Caco-2 (cell line): ENCODE measurements around the gene DRD1. TPM values are rescaled to one million over a fixed set of nuclear protein-coding genes. Genes with fewer than 3 reads are reported as not detected.
A peak's percentile ranks its signal among the peaks of the same experiment; 100 is the strongest.

Experiments used
- BruUV-seq: library from RNA; stranded (reverse); fragments of 400-500 nt; replicated peaks from 2 replicates; lab custom pipeline; 2021; lab: Mats Ljungman, UMichigan
- CTCF ChIA-PET: fragments of 300-600 bp; sonication (Branson Sonifier 250); formaldehyde crosslinking; loops from one replicate; lab custom pipeline; 2022; ENCODE audit warnings: antibody characterized with exemption; lab: Charles Lee
- POLR2A ChIA-PET: fragments of 300-600 bp; sonication (Branson Sonifier 250); formaldehyde crosslinking; loops from one replicate; lab custom pipeline; 2022; ENCODE audit warnings: antibody characterized with exemption; lab: Charles Lee
- DNase-seq, 2 experiments: peaks; one replicate each; pipeline versions ENCODE4 v3.0.0 to v3.0.0-alpha.2; 2020 to 2022
- H3K27me3 ChIP-seq: replicated peaks from 2 replicates; pipeline ENCODE4 v1.6.0; 2011; ENCODE audit warnings: low read length; ENCODE audit not compliant: control insufficient read depth, insufficient read depth
- H3K36me3 ChIP-seq: 2 replicates; pipeline ENCODE4 v1.5.1; 2011; ENCODE audit warnings: low read length; ENCODE audit not compliant: control insufficient read depth, insufficient read depth
- H3K4me1 ChIP-seq: fragments of 250-450 bp; sonication (Bioruptor Pico); 2 replicates; pipeline ENCODE4 v1.5.1; 2020; ENCODE audit warnings: mild to moderate bottlenecking
- H3K4me3 ChIP-seq: 2 replicates; pipeline ENCODE4 v1.5.1; 2011; ENCODE audit warnings: low read depth, mild to moderate bottlenecking, control low read depth, low read length
- H3K9me3 ChIP-seq: fragments of 250-450 bp; sonication (Bioruptor Pico); 2 replicates; pipeline ENCODE4 v1.5.1; 2020; ENCODE audit warnings: mild to moderate bottlenecking, moderate library complexity
- H3K27ac Mint-ChIP-seq: one replicate; pipeline ENCODE4 v1.8.0; 2022; ENCODE audit warnings: mixed read lengths; ENCODE audit not compliant: unreplicated experiment
- H3K27me3 Mint-ChIP-seq: one replicate; pipeline ENCODE4 v1.8.0; 2022; ENCODE audit warnings: mixed read lengths; ENCODE audit not compliant: insufficient read depth, unreplicated experiment
- H3K36me3 Mint-ChIP-seq: one replicate; pipeline ENCODE4 v1.8.0; 2022; ENCODE audit warnings: mild to moderate bottlenecking, mixed read lengths; ENCODE audit not compliant: insufficient read depth, unreplicated experiment
- H3K4me1 Mint-ChIP-seq: one replicate; pipeline ENCODE4 v1.8.0; 2022; ENCODE audit warnings: low read depth, mixed read lengths; ENCODE audit not compliant: unreplicated experiment
- H3K4me3 Mint-ChIP-seq: one replicate; pipeline ENCODE4 v1.8.0; 2022; ENCODE audit warnings: mild to moderate bottlenecking, moderate library complexity, mixed read lengths; ENCODE audit not compliant: unreplicated experiment
- H3K9me3 Mint-ChIP-seq: one replicate; pipeline ENCODE4 v1.8.0; 2022; ENCODE audit warnings: mixed read lengths; ENCODE audit not compliant: unreplicated experiment
- CTCF ChIP-seq, 2 experiments: fragments of 200-600 bp in 1 of 2; IDR thresholded peaks; 1 replicate in 1 of 2; 2 replicates in 1 of 2; pipeline versions ENCODE4 v1.5.1 to v1.8.0; 2011 to 2022; ENCODE audit warnings: antibody characterized with exemption in 1 of 2, control low read depth in 1 of 2, inconsistent platforms in 1 of 2, low read depth in 1 of 2, low read length in 1 of 2, mild to moderate bottlenecking in 1 of 2, moderate library complexity in 1 of 2; ENCODE audit not compliant: insufficient read depth in 1 of 2, severe bottlenecking in 1 of 2, unreplicated experiment in 1 of 2
- intact Hi-C: fragments of 100-400 bp; cut with micrococcal nuclease; formaldehyde crosslinking; loops from one replicate; pipeline ENCODE4 v1.10.0; 2022; ENCODE audit not compliant: unreplicated experiment
- total RNA-seq: library from RNA; stranded (reverse); gene quantifications from 2 replicates; pipeline ENCODE4 v1.2.3, GENCODE V29; 2022

Gene DRD1
- total RNA-seq, 1 experiment from 2014 or later = not detected

GRCh38 chr5:175422058-175422457 is 21.9 kb downstream of the DRD1 start:
- H3K9me3 Mint-ChIP-seq = peaks cover 41% of the 10 kb centered on the region
- CTCF ChIA-PET = no interaction called here

GRCh38 chr5:175420383-175420782 is 23.6 kb downstream of the DRD1 start:
- peaks cover 45% of the 10 kb centered on the region for H3K9me3 Mint-ChIP-seq
- H3K36me3 Mint-ChIP-seq = no peaks in the 10 kb centered on the region
- no peak overlapping the region for H3K27ac Mint-ChIP-seq
- no peaks in the 10 kb centered on the region for H3K27me3 Mint-ChIP-seq
- no TSS peak for BruUV-seq
- H3K36me3 ChIP-seq = no peaks in the 10 kb centered on the region
- DNase-seq = no peak
- no peaks in the 10 kb centered on the region; the same call in 1 of the 2 replicates for H3K9me3 ChIP-seq
- intact Hi-C loops = no loop called here
- peaks cover 16% of the 10 kb centered on the region for H3K4me1 Mint-ChIP-seq
- H3K4me3 ChIP-seq = no peak overlapping the region
- ChIA-PET CTCF (no interaction called here), POLR2A (no interaction called here)
- TF ChIP-seq CTCF (IDR thresholded peaks at IDR 0.05; ENCODE audit: insufficient read depth in 1 of 2, low read depth in 1 of 2, low read length in 1 of 2, severe bottlenecking in 1 of 2, unreplicated experiment in 1 of 2) = no peak
- no peaks in the 10 kb centered on the region for H3K27me3 ChIP-seq
- H3K4me3 Mint-ChIP-seq = no peak overlapping the region
- peaks cover 22% of the 10 kb centered on the region for H3K4me1 ChIP-seq

More at GRCh38 chr5:175422058-175422457, 21.9 kb downstream of the DRD1 start:
- POLR2A ChIA-PET = no interaction called here
- DNase-seq = no peak
- Histone ChIP-seq H3K4me3 (no peak overlapping the region), H3K36me3 (no peaks in the 10 kb centered on the region), H3K27me3 (no peaks in the 10 kb centered on the region), H3K4me1 (peaks cover 16% of the 10 kb centered on the region), H3K9me3 (no peaks in the 10 kb centered on the region)
- no peak for TF ChIP-seq CTCF (IDR thresholded peaks at IDR 0.05; ENCODE audit: insufficient read depth in 1 of 2, low read depth in 1 of 2, low read length in 1 of 2, severe bottlenecking in 1 of 2, unreplicated experiment in 1 of 2)
- Mint-ChIP-seq H3K27me3 (peaks cover 2% of the 10 kb centered on the region), H3K4me1 (peaks cover 10% of the 10 kb centered on the region), H3K36me3 (no peaks in the 10 kb centered on the region), H3K4me3 (no peak overlapping the region), H3K27ac (no peak overlapping the region)
- intact Hi-C loops = no loop called here
- no TSS peak for BruUV-seq

GRCh38 chr5:175418251-175418650 is 25.7 kb downstream of the DRD1 start:
- intact Hi-C loops = loop anchor here (5.0 kb wide), 1 partner anchor 136 kb away; no protein-coding TSS in a partner anchor
- H3K36me3 ChIP-seq = no peaks in the 10 kb centered on the region
- no peaks in the 10 kb centered on the region for H3K27me3 ChIP-seq
- no peak overlapping the region for H3K4me3 Mint-ChIP-seq
- peak overlapping the region; percentile 62 for H3K27ac Mint-ChIP-seq
- no TSS peak for BruUV-seq
- no peaks in the 10 kb centered on the region for H3K36me3 Mint-ChIP-seq
- no peaks in the 10 kb centered on the region; the same call in 1 of the 2 replicates for H3K9me3 ChIP-seq
- no peaks in the 10 kb centered on the region for H3K27me3 Mint-ChIP-seq
- ChIA-PET CTCF (interaction anchor here (0.6 kb wide), 1 partner anchor 43 kb away, joined by 7 read pairs; no protein-coding TSS in a partner anchor), POLR2A (no interaction called here)
- DNase-seq = no peak
- H3K4me1 Mint-ChIP-seq = peaks cover 16% of the 10 kb centered on the region
- H3K4me3 ChIP-seq = no peak overlapping the region
- no peak for TF ChIP-seq CTCF (IDR thresholded peaks at IDR 0.05; ENCODE audit: insufficient read depth in 1 of 2, low read depth in 1 of 2, low read length in 1 of 2, severe bottlenecking in 1 of 2, unreplicated experiment in 1 of 2)
- H3K9me3 Mint-ChIP-seq = peaks cover 50% of the 10 kb centered on the region
- H3K4me1 ChIP-seq = peaks cover 22% of the 10 kb centered on the region
